HCT116 (cell line): ENCODE data around the gene TEDDM1.

Source experiments
- EZH2phosphoT487 ChIP-seq: fragments of 200-600 bp; IDR thresholded peaks from 2 replicates; pipeline ENCODE4 v1.6.1; 2018; ENCODE audit warnings: antibody characterized with exemption, borderline replicate concordance
- POLR2A ChIP-seq: IDR thresholded peaks from 2 replicates; pipeline ENCODE4 v1.7.0; 2011; ENCODE audit warnings: borderline replicate concordance; ENCODE audit not compliant: insufficient read depth, insufficient read length; ENCODE audit errors: extremely low read depth
- POLR2AphosphoS5 ChIP-seq: IDR thresholded peaks from 2 replicates; pipeline ENCODE4 v1.6.1; 2011; ENCODE audit warnings: mild to moderate bottlenecking, low read depth, low read length, moderate library complexity
- SP1 ChIP-seq: IDR thresholded peaks from 2 replicates; pipeline ENCODE4 v1.6.1; 2012; ENCODE audit warnings: low read depth
- SRF ChIP-seq: IDR thresholded peaks from 2 replicates; pipeline ENCODE4 v1.6.1; 2012; ENCODE audit warnings: low read depth
- YY1 ChIP-seq: IDR thresholded peaks from 2 replicates; pipeline ENCODE4 v1.6.1; 2011; ENCODE audit warnings: low read length, low read depth, moderate library complexity, mild to moderate bottlenecking; ENCODE audit not compliant: insufficient replicate concordance; ENCODE audit errors: extremely low read depth
- ZFX ChIP-seq: fragments of 450-650 bp; IDR thresholded peaks from 2 replicates; pipeline ENCODE4 v1.6.1; 2017
- ZNF274 ChIP-seq: fragments of 200-500 bp; sonication (Bioruptor generic); IDR thresholded peaks from 2 replicates; pipeline ENCODE4 v1.6.1; 2014; ENCODE audit warnings: mild to moderate bottlenecking, low read depth, low read length, inconsistent platforms
- TF ChIP-seq, protein P1 (sequence below), 3 experiments: fragments of 200-600 bp in 1 of 3; sonication (generic) in 1 of 3; IDR thresholded peaks in 2 of 3; conservative IDR thresholded peaks in 1 of 3; 2 replicates each; pipeline ENCODE4 v1.5.1; 2012 to 2017; ENCODE audit warnings: low read depth in 2 of 3, low read length in 2 of 3, antibody characterized with exemption in 1 of 3, borderline replicate concordance in 1 of 3, control low read depth in 1 of 3, mild to moderate bottlenecking in 1 of 3, mixed read lengths in 1 of 3, mixed run types in 1 of 3, moderate library complexity in 1 of 3; ENCODE audit not compliant: insufficient read depth in 1 of 3
- TF ChIP-seq, protein P2 (sequence below): IDR thresholded peaks from 2 replicates; pipeline ENCODE4 v1.6.1; 2011; ENCODE audit warnings: mild to moderate bottlenecking, low read length, moderate library complexity; ENCODE audit not compliant: insufficient replicate concordance; ENCODE audit errors: extremely low read depth
- TF ChIP-seq, protein P3 (sequence below): IDR thresholded peaks from 2 replicates; pipeline ENCODE4 v1.6.1; 2012; ENCODE audit warnings: low read depth
- TF ChIP-seq, protein P4 (sequence below): IDR thresholded peaks from 2 replicates; pipeline ENCODE4 v1.6.1; 2012

DNA sequence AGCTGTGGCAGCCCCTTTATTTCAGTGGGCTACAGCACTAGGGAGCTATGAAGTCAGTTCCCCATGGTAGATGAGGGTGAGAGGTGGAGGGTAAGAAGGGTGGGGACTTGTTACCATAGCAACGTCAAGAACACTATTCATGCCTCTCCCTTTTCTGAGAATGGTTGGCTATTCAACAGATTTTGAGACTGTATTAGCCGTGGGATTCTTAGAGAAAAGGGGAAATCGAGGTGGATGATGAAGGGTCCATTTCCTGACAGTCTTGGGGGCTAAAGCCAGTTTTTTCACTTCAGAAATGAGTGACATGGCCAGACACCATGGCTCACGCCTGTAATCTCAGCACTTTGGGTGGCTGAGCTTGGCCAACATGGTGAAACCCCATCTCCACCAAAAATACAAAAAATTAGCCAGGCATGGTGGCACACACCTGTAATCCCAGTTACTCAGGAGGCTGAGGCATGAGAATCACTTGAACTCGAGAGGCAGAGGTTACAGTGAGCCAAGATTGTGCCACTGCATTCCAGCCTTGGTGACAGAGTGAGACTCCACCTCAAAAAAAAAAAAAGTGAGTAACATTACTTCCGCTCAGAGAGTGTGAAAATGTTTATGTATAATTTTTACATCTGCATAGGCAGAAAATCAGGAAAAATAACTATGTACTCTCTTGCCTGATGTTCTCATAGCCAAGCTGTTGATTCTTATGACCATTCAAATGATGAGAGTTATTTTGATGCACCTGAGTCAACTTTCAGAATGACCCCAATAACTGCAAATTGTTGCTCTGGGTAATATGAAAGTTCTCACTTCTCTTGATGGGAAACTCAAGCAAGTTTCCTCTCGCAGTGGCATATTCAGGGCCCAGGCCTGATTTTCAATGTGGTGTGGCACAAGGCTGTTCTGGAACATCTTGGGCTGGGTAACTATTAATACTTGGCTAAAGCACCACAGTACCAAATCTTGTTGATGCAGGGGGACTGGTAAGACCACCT lies 26.3 kb upstream of the TEDDM1 start:
- TF ChIP-seq ZNF274 (no peak), ZFX (no peak), YY1 (no peak), POLR2AphosphoS5 (no peak), POLR2A (no peak), SRF (no peak), SP1 (no peak), EZH2phosphoT487 (no peak)
- TF ChIP-seq, protein P1, sequence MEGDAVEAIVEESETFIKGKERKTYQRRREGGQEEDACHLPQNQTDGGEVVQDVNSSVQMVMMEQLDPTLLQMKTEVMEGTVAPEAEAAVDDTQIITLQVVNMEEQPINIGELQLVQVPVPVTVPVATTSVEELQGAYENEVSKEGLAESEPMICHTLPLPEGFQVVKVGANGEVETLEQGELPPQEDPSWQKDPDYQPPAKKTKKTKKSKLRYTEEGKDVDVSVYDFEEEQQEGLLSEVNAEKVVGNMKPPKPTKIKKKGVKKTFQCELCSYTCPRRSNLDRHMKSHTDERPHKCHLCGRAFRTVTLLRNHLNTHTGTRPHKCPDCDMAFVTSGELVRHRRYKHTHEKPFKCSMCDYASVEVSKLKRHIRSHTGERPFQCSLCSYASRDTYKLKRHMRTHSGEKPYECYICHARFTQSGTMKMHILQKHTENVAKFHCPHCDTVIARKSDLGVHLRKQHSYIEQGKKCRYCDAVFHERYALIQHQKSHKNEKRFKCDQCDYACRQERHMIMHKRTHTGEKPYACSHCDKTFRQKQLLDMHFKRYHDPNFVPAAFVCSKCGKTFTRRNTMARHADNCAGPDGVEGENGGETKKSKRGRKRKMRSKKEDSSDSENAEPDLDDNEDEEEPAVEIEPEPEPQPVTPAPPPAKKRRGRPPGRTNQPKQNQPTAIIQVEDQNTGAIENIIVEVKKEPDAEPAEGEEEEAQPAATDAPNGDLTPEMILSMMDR (IDR thresholded peaks at IDR 0.05 in 2 of 3, conservative IDR thresholded peaks at IDR 0.05 in 1 of 3; ENCODE audit: borderline replicate concordance in 1 of 3, insufficient read depth in 1 of 3, low read depth in 2 of 3, low read length in 2 of 3) = no peak
- TF ChIP-seq, protein P2, sequence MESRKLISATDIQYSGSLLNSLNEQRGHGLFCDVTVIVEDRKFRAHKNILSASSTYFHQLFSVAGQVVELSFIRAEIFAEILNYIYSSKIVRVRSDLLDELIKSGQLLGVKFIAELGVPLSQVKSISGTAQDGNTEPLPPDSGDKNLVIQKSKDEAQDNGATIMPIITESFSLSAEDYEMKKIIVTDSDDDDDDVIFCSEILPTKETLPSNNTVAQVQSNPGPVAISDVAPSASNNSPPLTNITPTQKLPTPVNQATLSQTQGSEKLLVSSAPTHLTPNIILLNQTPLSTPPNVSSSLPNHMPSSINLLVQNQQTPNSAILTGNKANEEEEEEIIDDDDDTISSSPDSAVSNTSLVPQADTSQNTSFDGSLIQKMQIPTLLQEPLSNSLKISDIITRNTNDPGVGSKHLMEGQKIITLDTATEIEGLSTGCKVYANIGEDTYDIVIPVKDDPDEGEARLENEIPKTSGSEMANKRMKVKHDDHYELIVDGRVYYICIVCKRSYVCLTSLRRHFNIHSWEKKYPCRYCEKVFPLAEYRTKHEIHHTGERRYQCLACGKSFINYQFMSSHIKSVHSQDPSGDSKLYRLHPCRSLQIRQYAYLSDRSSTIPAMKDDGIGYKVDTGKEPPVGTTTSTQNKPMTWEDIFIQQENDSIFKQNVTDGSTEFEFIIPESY = no peak
- TF ChIP-seq, protein P3, sequence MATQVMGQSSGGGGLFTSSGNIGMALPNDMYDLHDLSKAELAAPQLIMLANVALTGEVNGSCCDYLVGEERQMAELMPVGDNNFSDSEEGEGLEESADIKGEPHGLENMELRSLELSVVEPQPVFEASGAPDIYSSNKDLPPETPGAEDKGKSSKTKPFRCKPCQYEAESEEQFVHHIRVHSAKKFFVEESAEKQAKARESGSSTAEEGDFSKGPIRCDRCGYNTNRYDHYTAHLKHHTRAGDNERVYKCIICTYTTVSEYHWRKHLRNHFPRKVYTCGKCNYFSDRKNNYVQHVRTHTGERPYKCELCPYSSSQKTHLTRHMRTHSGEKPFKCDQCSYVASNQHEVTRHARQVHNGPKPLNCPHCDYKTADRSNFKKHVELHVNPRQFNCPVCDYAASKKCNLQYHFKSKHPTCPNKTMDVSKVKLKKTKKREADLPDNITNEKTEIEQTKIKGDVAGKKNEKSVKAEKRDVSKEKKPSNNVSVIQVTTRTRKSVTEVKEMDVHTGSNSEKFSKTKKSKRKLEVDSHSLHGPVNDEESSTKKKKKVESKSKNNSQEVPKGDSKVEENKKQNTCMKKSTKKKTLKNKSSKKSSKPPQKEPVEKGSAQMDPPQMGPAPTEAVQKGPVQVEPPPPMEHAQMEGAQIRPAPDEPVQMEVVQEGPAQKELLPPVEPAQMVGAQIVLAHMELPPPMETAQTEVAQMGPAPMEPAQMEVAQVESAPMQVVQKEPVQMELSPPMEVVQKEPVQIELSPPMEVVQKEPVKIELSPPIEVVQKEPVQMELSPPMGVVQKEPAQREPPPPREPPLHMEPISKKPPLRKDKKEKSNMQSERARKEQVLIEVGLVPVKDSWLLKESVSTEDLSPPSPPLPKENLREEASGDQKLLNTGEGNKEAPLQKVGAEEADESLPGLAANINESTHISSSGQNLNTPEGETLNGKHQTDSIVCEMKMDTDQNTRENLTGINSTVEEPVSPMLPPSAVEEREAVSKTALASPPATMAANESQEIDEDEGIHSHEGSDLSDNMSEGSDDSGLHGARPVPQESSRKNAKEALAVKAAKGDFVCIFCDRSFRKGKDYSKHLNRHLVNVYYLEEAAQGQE = no peak
- TF ChIP-seq, protein P4, sequence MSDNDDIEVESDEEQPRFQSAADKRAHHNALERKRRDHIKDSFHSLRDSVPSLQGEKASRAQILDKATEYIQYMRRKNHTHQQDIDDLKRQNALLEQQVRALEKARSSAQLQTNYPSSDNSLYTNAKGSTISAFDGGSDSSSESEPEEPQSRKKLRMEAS = no peak
